HG03045 (cell line): ENCODE data around the gene SH3TC1.

Experiments
- ATAC-seq: cut with Tn5 transposase; IDR thresholded peaks from one replicate; pipeline ENCODE4 v1.9.1; 2021; ENCODE audit warnings: mild to moderate bottlenecking, moderate library complexity; ENCODE audit not compliant: unreplicated experiment

The SH3TC1 gene

GRCh38 chr4:8179771-8180170 lies 19.3 kb upstream of the SH3TC1 start:
- ATAC-seq = no peak

- no peak for ATAC-seq
Observed at GRCh38 chr4:8180310-8181093, 18.6 kb upstream of the SH3TC1 start.

GRCh38 chr4:8181119-8181518 lies 18.0 kb upstream of the SH3TC1 start:
- no peak for ATAC-seq

- no peak for ATAC-seq
Observed at GRCh38 chr4:8181844-8182243, 17.2 kb upstream of the SH3TC1 start.

- ATAC-seq = no peak
Observed at GRCh38 chr4:8182294-8182693, 16.8 kb upstream of the SH3TC1 start.

- ATAC-seq = no peak
Observed at GRCh38 chr4:8182858-8183725, 16.0 kb upstream of the SH3TC1 start.

GRCh38 chr4:8184061-8184460 lies 15.0 kb upstream of the SH3TC1 start:
- ATAC-seq = no peak

- ATAC-seq = no peak
Observed at GRCh38 chr4:8185295-8185694, 13.8 kb upstream of the SH3TC1 start.

- ATAC-seq = no peak
Observed at GRCh38 chr4:8185930-8186329, 13.2 kb upstream of the SH3TC1 start.

- no peak for ATAC-seq
Observed at GRCh38 chr4:8188085-8188484, 11.0 kb upstream of the SH3TC1 start.

GRCh38 chr4:8188743-8189550 lies 10.1 kb upstream of the SH3TC1 start:
- ATAC-seq = no peak

GRCh38 chr4:8189551-8190466 lies 9.3 kb upstream of the SH3TC1 start:
- no peak for ATAC-seq

- ATAC-seq = no peak
Observed at GRCh38 chr4:8191136-8191747, 7.8 kb upstream of the SH3TC1 start.

GRCh38 chr4:8192748-8193738 lies 6.0 kb upstream of the SH3TC1 start:
- ATAC-seq = peak; percentile 68

- no peak for ATAC-seq
Observed at GRCh38 chr4:8194306-8195242, 4.5 kb upstream of the SH3TC1 start.

- ATAC-seq = no peak
Observed at GRCh38 chr4:8195431-8195830, 3.7 kb upstream of the SH3TC1 start.

- ATAC-seq = no peak
Observed at GRCh38 chr4:8195841-8196458, 3.1 kb upstream of the SH3TC1 start.
